CD4-positive, alpha-beta T cell treated with Interleukin-6 for 4 hours (primary cell): ENCODE results near the gene GDPGP1.
"Not testable (repeated sequence)": the region's sequence is repeated elsewhere in the genome, so short reads cannot be mapped to it uniquely, and the experiment has no call there.

ENCODE experiments used
- DNase-seq: peaks from one replicate; pipeline ENCODE4 v3.0.0-alpha.2; 2020; ENCODE audit warnings: mixed read lengths

GDPGP1 gene

GRCh38 chr15:90264671-90265070 lies 30.7 kb downstream of the GDPGP1 start:
- peak; percentile 26 for DNase-seq

DNA sequence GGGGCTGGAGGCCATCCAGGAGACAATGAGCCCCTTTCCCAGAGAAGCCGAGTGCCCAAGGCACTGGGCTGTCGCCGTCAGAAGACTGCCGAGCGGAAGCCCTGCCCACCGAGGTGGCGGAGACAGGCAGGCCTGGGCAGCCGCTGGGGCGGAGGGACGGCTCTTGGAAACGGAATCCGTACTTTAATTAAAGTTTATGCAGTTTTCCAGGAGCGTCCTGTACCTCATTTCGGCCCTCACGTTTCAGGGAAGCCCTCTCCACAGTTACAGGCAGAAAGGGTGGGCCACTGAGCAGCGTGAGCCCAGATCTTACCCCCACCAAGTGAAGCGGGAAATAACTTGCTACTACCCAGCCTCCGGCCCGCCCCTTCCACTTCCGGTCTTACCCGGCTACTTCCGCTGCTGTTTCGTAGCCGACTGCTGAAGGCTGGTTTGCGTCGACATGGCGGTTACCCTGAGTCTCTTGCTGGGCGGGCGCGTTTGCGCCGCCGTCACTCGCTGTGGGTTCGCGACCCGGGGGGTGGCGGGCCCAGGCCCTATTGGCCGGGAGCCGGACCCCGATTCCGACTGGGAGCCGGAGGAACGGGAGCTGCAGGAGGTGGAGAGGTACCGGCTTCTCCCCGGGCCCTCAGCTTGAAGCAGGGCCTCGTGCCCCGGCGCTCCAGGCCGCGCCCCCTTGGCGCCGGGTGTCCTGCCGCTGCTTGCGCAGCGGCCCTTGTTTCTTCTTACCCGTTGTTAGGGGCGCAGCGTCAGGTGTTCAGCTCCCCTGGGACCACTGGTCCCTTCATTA lies 31.5 kb downstream of the GDPGP1 start, which contains the start of gene NGRN:
TSS of gene NGRN (plus strand) at position 402 of the 790 bp plus-strand sequence. CDS start at position 443, 41 bp downstream.
- peak; percentile 93 for DNase-seq

DNA sequence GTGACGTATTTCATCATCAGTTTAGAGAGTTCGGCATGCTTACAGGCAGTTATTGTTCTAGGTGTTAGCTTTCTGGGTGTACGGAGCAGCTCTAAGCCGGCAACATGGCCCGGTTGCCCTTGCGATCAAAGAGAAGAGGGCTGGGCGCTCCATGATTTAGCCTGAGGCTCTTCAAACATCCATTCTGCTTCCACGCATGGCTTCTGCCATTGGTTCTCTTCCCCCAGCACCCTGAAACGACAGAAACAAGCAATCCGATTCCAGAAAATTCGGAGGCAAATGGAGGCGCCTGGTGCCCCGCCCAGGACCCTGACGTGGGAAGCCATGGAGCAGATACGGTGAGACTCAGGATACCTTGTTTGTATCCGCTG lies 32.0 kb downstream of the GDPGP1 start:
- DNase-seq, result peak; percentile 59

DNA sequence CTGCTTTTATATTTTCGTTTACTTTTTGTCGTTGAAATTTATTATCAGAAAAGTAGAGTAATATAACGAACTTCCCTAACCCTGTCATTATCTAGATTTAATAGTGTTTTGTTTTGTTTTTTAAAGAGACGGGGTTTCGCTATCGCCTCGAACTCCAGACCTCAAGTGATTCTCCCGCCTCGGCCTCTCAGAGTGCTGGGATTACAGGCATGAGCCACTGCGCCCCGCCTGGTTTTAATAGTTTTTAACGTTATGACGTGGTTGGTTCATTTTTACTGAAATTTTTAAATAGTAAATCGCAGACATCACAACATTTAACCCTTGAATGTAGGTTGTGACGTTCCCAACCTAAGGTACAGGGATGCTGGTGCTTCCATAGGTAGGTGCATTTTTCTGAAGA lies 32.5 kb downstream of the GDPGP1 start:
- DNase-seq, result no peak

DNA sequence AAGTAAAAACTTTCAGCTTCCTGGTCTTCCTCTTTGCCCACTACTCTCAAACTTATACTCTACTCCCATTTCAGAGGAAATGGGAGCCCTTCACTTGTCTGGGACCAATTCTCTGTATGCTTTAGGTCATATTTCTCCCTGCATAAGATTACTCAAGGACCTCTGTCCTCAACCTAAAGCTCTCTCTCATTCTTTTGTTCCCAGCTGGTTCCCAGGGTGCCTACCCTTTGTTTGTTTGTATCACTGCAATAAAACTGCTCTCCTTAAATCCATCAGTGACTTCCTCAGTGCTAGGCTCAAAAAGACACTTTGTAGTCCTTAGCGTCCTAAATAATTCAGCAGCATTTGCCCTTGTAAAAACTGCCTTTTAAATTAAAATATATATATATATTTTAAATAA lies 34.4 kb downstream of the GDPGP1 start:
- no peak for DNase-seq

DNA sequence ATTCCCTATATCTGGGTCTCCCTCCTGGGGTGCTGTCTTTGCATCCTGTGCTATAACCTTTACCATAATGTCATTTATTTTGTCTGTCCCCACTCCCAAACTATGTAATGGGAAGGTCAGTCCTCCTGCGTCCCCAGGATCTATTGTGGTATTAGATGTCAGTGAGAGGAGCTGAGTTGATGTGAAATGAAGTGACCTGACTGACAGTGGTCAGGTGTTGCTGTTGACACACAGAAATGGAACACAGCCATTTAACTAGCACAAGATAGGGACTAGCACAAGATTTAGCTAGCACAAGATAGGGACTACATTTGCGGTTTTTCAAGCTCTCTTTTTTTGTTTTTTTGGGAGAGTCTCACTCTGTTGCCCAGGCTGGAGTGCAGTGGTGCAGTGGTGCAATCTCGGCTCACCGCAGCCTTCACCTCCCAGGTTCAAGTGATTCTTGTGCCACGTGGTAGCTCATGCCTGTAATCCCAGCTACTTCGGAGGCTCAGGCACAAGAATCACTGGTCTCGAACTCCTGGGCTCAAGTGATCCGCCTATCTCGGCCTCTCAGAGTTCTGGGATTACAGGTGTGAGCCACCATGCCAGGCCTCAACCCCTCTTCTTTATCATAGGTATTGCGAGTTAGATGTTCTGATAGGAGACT lies 36.6 kb downstream of the GDPGP1 start:
- DNase-seq, result no peak

- DNase-seq, result no peak
These were observed 37.6 kb downstream of the GDPGP1 start for GRCh38 chr15:90271459-90272166.

DNA sequence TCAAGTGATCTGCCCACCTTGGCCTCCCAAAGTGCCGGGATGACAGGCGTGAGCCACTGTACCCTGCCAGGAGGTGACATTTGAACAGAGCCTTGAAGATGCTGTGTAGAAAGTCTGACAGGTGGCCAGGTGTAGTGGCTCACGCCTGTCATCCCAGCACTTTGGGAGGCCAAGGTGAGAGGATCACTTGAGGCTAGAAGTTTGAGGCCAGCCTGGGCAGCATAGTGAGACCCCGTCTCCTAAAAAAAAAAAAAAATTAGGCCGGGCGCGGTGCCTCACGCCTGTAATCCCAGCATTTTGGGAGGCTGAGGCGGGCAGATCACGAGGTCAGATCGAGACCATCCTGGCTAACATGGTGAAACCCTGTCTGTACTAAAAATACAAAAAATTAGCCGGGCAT lies 44.5 kb downstream of the GDPGP1 start:
- DNase-seq, result not testable (repeated sequence)

DNA sequence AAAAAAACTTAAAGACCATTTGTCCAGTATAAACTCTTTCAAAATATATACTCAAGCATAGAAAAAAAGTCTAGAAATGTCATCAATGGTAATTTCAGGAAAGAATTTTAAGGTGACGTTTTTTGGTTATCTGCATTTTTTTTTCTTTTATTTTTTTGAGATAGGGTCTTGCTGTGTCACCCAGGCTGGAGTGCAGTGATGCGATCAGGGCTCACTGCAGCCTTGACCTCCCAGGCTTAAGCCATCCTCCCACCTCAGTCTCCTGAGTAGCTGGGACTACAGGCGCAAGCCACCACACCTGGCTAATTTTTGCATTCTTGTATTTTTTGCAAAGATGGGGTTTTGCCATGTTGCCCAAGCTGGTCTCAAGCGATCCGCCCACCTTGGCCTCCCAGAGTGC lies 46.7 kb downstream of the GDPGP1 start:
- DNase-seq, result not testable (repeated sequence)

GRCh38 chr15:90281637-90282036 lies 47.6 kb downstream of the GDPGP1 start:
- DNase-seq, result not testable (repeated sequence)

- DNase-seq, result peak; percentile 59
These were observed 52.7 kb downstream of the GDPGP1 start for GRCh38 chr15:90286678-90287077.

- DNase-seq, result no peak
These were observed 53.1 kb downstream of the GDPGP1 start for GRCh38 chr15:90287101-90287500.

DNA sequence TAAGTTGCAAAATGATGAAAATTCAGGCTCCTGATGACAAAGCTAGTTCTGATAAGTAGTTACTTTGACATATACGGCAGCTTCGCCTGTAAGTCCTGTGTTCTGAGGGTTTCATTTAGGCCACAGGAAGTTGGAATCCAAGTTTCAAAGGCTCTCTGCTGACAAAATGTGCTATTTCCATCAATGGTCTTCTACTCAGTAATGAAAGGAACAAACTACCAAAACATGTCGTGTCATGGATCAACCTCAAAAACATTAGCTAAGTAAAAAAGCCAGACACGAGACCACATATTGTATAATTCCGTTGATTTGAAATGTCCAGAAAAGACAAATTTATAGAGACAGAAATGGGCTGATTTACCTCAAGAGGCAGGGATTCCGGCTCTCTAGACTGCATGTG lies 53.9 kb downstream of the GDPGP1 start:
- DNase-seq, result no peak

GRCh38 chr15:90291679-90292356 lies 57.8 kb downstream of the GDPGP1 start:
- DNase-seq, result no peak

DNA sequence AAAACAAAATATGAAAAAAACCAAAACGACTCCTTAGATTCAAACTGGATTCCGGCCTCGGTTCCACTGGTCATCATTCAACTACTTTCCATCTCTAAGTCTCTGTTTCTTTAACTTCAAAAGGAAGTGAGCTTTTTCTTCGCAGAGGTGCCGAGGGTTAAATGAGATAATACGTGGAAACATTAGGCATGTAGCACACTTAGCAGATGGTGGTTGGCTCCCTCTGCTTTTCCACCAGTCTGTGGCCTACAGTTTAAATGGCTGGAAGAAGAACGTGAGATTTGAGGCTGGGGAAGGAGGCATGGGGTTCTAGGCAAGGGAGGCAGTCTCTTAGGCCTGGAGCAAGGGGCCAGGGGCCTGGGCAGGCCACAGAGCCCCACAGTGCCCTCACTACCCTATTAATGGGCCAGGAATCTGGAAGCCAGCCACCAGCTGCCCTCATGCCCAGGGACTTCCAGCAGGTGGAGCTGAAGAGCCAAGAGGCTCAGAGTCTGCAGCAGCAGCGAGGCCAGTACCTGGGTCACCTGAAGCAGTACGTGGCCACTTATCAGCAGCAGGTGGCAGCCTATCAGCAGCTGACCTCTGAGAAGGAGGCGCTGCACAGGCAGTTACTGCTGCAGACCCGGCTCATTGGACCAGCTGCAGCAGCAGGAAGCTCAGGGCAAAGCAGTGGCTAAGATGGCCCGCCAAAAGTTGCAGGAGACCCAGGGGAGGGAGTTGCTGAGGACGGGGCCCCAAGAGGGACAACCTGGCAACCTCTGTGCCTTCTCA lies 59.2 kb downstream of the GDPGP1 start:
- DNase-seq, result peak; percentile 77

DNA sequence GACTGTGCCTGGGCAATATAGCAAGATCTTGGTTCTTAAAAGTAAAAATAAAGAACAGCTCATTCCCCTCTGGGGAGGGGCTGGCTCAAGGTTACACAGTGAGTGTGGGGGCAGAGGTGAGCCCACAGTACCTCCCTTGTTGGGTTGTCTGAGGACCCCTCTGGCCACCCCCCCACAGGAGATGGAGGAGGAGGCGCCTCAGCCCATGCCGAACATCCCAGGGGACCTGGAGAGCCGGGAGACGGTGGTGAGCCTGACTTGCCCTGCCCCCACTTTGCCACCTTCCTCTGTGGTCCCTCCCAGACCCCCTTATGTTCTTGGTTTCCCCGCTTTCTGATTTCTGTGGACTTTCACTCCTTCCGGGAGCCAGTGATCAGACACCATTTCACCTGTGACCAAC lies 60.1 kb downstream of the GDPGP1 start:
- no peak for DNase-seq

DNA sequence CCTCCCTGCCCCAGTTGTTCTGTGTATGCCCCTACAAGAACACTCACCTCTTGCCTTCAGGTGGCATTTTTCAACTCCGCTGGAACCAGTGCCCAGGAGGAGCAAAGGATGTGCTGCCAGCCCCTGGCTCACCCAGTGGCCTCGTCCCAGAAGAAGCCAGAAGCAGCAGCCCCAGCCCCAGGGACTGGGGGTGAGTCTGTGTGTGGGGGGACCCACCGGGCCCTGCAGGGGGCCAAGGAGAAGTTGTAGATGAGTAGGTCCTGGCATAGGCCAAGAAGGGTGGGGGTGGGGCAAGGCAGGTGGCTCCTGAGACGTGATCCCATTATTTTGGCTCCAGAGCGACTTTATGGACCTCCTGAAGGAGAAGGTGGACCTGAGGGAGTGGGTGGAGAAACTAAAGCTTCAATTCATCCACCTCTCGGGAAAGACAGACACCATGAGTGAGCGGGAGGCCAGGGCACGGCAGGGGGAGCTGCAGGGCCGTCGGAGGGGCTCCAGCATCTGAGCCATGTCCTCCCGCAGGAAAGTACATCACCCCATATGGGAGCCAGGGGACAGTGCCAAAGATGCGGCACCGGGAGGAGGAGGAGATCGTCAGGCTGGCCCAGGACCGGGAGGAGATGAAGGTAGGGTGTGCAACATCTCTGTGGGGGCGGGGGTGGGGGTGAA lies 60.7 kb downstream of the GDPGP1 start:
- DNase-seq, result no peak

GRCh38 chr15:90295270-90295648 lies 61.2 kb downstream of the GDPGP1 start:
- DNase-seq, result no peak
